SK-N-SH treated with all-trans-retinoic acid at 6 μM for 48 hours (cell line): ENCODE data around the gene ALPL.

Experiments used
- ATAC-seq: fragments of 200-7000 bp; cut with Tn5 transposase; 3 replicates; pipeline ENCODE4 v1.9.1; 2020; ENCODE audit warnings: mild to moderate bottlenecking, moderate library complexity
- ARNTL ChIP-seq: fragments of 450-650 bp; formaldehyde crosslinking; IDR thresholded peaks from 2 replicates; pipeline ENCODE4 v1.5.0; 2020; ENCODE audit warnings: low read depth, mild to moderate bottlenecking, moderate library complexity, borderline replicate concordance
- BACH2 ChIP-seq: fragments of 250-450 bp; sonication (Bioruptor Pico); IDR thresholded peaks from 2 replicates; pipeline ENCODE4 v1.9.0; 2021; ENCODE audit warnings: mild to moderate bottlenecking, borderline replicate concordance
- CREB5 ChIP-seq: fragments of 250-450 bp; sonication (Bioruptor Pico); IDR thresholded peaks from 2 replicates; pipeline ENCODE4 v1.5.1; 2020; ENCODE audit warnings: low read depth, mild to moderate bottlenecking, moderate library complexity
- CSDC2 ChIP-seq: fragments of 250-450 bp; sonication (Bioruptor Pico); IDR thresholded peaks from 2 replicates; pipeline ENCODE4 v1.5.0; 2020; ENCODE audit warnings: mild to moderate bottlenecking, moderate library complexity
- CSRNP3 ChIP-seq: fragments of 250-450 bp; sonication (Bioruptor Pico); IDR thresholded peaks from 2 replicates; pipeline ENCODE4 v1.5.1; 2021; ENCODE audit warnings: mild to moderate bottlenecking, moderate library complexity
- ESRRG ChIP-seq: fragments of 250-450 bp; sonication (Bioruptor Pico); IDR thresholded peaks from 2 replicates; pipeline ENCODE4 v1.6.1; 2021; ENCODE audit warnings: mild to moderate bottlenecking
- GLIS3 ChIP-seq: fragments of 250-450 bp; sonication (Bioruptor Pico); IDR thresholded peaks from 2 replicates; pipeline ENCODE4 v1.5.0; 2020; ENCODE audit warnings: mild to moderate bottlenecking, moderate library complexity
- ISL1 ChIP-seq: fragments of 250-450 bp; sonication (Bioruptor Pico); IDR thresholded peaks from 2 replicates; pipeline ENCODE4 v2.1.2; 2022; ENCODE audit warnings: mild to moderate bottlenecking, moderate library complexity
- OSR1 ChIP-seq: fragments of 250-450 bp; sonication (Bioruptor Pico); IDR thresholded peaks from 2 replicates; pipeline ENCODE4 v1.8.0; 2022; ENCODE audit warnings: moderate library complexity, mild to moderate bottlenecking, inconsistent platforms
- PATZ1 ChIP-seq: fragments of 250-450 bp; sonication (Bioruptor Pico); IDR thresholded peaks from 2 replicates; pipeline ENCODE4 v1.8.0; 2020; ENCODE audit warnings: mild to moderate bottlenecking, moderate library complexity, borderline replicate concordance
- POU6F1 ChIP-seq: fragments of 250-450 bp; sonication (Bioruptor Pico); IDR thresholded peaks from 2 replicates; pipeline ENCODE4 v1.8.0; 2021; ENCODE audit warnings: low read depth, mild to moderate bottlenecking, moderate library complexity, borderline replicate concordance
- RARB ChIP-seq: fragments of 250-450 bp; sonication (Bioruptor Pico); IDR thresholded peaks from 2 replicates; pipeline ENCODE4 v1.8.0; 2021; ENCODE audit warnings: mild to moderate bottlenecking, moderate library complexity
- SNAI2 ChIP-seq: fragments of 250-450 bp; sonication (Bioruptor Pico); IDR thresholded peaks from 2 replicates; pipeline ENCODE4 v1.5.0; 2020; ENCODE audit warnings: mild to moderate bottlenecking, moderate library complexity
- TCF4 ChIP-seq: fragments of 250-450 bp; sonication (Bioruptor Pico); IDR thresholded peaks from 2 replicates; pipeline ENCODE4 v1.8.0; 2021; ENCODE audit warnings: mild to moderate bottlenecking, moderate library complexity, borderline replicate concordance
- TOX ChIP-seq: fragments of 250-450 bp; sonication (Bioruptor Pico); IDR thresholded peaks from 2 replicates; pipeline ENCODE4 v1.8.0; 2021; ENCODE audit warnings: mild to moderate bottlenecking, moderate library complexity, borderline replicate concordance
- TSHZ2 ChIP-seq: fragments of 250-450 bp; sonication (Bioruptor Pico); IDR thresholded peaks from 2 replicates; pipeline ENCODE4 v1.5.0; 2020; ENCODE audit warnings: mild to moderate bottlenecking, moderate library complexity
- ZC3H10 ChIP-seq: fragments of 250-450 bp; sonication (Bioruptor Pico); IDR thresholded peaks from 2 replicates; pipeline ENCODE4 v1.5.1; 2021; ENCODE audit warnings: mild to moderate bottlenecking, moderate library complexity
- ZFP3 ChIP-seq: fragments of 250-450 bp; sonication (Bioruptor Pico); IDR thresholded peaks from 2 replicates; pipeline ENCODE4 v1.5.0; 2020; ENCODE audit warnings: mild to moderate bottlenecking, moderate library complexity
- ZFP30 ChIP-seq: fragments of 450-650 bp; formaldehyde crosslinking; IDR thresholded peaks from 2 replicates; pipeline ENCODE4 v1.5.0; 2022; ENCODE audit warnings: mild to moderate bottlenecking, moderate library complexity
- ZNF70 ChIP-seq: fragments of 450-650 bp; formaldehyde crosslinking; IDR thresholded peaks from 2 replicates; pipeline ENCODE4 v1.5.0; 2020; ENCODE audit warnings: mild to moderate bottlenecking, moderate library complexity
- ZNF8 ChIP-seq: fragments of 450-650 bp; formaldehyde crosslinking; IDR thresholded peaks from 2 replicates; pipeline ENCODE4 v1.5.0; 2020; ENCODE audit warnings: mild to moderate bottlenecking, moderate library complexity

The ALPL gene

GRCh38 chr1:21620011-21620410 is 110.8 kb downstream of the ALPL start:
- TF ChIP-seq TOX (no peak), ARNTL (CRISPR knock-in tag) (no peak), ZFP30 (no peak), RARB (CRISPR knock-in tag) (no peak), BACH2 (no peak), SNAI2 (no peak), TSHZ2 (CRISPR knock-in tag) (no peak), GLIS3 (no peak), CREB5 (CRISPR knock-in tag) (no peak), CSRNP3 (CRISPR knock-in tag) (no peak), PATZ1 (no peak), ESRRG (CRISPR knock-in tag) (no peak), ZFP3 (CRISPR knock-in tag) (no peak), CSDC2 (CRISPR knock-in tag) (no peak), POU6F1 (CRISPR knock-in tag) (no peak), ZNF70 (no peak), ZC3H10 (no peak), OSR1 (no peak)
- ATAC-seq, result no peak

GRCh38 chr1:21620496-21620895 is 111.3 kb downstream of the ALPL start:
- TF ChIP-seq ZC3H10 (no peak), BACH2 (no peak), ZNF8 (CRISPR knock-in tag) (no peak), TCF4 (CRISPR knock-in tag) (no peak), ZFP3 (CRISPR knock-in tag) (no peak), PATZ1 (no peak), ISL1 (CRISPR knock-in tag) (no peak), ESRRG (CRISPR knock-in tag) (no peak), CSRNP3 (CRISPR knock-in tag) (no peak)
- ATAC-seq, result peak; percentile 24; the same call in 2 of the 3 replicates
